SIG-M5 (cell line): ENCODE results near the gene PNMA8B.

Source experiments
- DNase-seq: peaks from one replicate; lab custom pipeline; 2025; lab: John Stamatoyannopoulos, UW

PNMA8B gene

GRCh38 chr19:46453661-46454060, 42.0 kb downstream of the PNMA8B start:
- no peak for DNase-seq

GRCh38 chr19:46452186-46452585, 43.5 kb downstream of the PNMA8B start:
- no peak for DNase-seq

- DNase-seq: no peak
These were observed 44.3 kb downstream of the PNMA8B start for GRCh38 chr19:46451352-46451751.

GRCh38 chr19:46450737-46451136, 44.9 kb downstream of the PNMA8B start:
- no peak for DNase-seq

- DNase-seq: no peak
These were observed 46.4 kb downstream of the PNMA8B start for GRCh38 chr19:46449228-46449627.

GRCh38 chr19:46448601-46449000, 47.1 kb downstream of the PNMA8B start:
- DNase-seq: no peak

DNA sequence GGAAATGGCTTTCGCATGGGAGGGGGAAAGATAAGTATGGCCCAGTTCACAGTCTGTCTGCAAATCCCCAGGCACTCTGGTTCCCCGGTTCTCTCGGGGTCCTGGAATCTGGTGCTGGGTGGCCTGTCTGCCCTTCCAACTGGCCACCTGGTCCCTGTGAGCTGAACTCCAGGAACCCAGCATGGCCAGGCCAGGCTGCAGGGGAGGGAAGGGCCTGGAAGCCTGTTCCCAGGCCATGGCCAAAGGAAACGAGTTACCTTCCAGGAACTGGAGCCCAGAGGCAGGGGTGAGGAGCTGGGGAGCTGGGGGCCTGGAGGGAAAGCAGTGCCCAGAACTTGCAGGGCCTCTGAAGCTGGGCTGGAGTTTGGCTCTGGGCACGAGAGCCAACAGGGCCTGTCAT, 47.8 kb downstream of the PNMA8B start:
- no peak for DNase-seq

DNA sequence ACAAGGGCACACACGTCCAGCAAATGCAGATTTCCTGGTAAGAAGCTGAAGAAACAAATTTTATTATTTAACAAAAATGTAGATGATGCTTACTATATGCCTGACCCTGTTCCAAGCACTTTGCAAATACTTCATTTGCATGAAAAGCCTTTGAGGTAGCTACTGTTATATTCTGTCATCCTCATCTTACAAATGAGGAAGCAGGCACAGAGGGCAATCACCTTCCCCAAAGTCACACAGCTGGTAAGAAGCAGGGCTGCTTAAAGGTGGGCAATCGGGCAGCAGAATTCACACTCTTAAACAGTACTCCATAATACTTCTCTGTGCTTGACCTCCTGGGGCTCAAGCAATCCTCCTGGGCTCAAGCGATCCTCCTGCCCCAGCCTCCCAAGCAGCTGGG, 48.7 kb downstream of the PNMA8B start:
- no peak for DNase-seq

DNA sequence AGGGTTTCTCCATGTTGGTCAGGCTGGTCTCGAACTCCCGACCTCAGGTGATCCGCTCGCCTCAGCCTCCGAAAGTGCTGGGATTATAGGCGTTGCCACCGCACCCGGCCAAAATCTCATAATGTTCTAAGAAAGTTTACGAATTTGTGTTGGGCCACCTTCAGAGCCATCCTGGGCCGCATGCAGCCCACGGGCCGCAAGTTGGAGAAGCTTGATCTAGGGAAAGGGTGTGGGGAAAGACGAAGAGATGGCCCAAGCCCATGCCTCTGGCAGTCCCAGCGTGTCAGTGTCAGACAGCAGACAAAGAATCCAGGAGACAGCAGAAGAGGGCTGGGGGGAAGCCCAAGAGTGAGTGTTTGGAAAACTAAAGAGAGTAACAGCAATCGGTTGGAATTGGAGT, 49.6 kb downstream of the PNMA8B start:
- DNase-seq: no peak

DNA sequence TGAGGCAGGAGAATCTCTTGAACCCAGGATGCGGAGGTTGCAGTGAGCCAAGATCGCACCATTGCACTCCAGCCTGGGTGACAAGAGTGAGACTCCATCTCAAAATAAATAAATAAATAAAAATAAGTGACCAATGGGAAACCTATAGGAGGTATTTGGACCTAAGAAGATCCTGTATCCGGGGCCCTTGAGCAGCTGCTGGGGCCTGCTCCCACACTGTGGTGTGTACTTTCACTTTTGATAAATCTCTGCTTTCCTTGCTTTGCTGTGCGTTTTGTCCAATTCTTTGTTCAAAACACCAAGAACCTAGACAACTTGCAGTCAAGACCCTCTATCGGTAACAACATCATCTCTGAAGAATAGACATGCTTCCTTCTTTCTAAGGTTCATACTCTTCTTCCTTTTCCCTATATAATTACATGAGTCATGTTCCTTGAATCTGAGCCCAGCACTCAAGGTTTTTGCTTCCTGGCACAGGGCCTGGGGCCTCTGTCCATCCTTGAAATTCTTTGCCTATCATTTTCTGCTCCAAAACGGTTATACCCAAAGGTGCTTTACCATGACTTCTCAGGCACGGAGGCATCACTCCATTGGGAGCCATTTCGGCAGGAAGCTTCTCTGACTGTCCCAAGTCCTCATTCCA, 52.7 kb downstream of the PNMA8B start:
- DNase-seq: no peak

GRCh38 chr19:46441866-46442265, 53.8 kb downstream of the PNMA8B start:
- DNase-seq: no peak
